Endothelial cell of umbilical vein (primary cell): ENCODE results near the gene SOCS7.

Experiments
- EZH2 ChIP-seq: IDR thresholded peaks from 2 replicates; pipeline ENCODE4 v1.6.1; 2012; ENCODE audit warnings: borderline replicate concordance, low read depth, mild to moderate bottlenecking, moderate library complexity, low read length, inconsistent platforms; ENCODE audit not compliant: severe bottlenecking
- FOS ChIP-seq: IDR thresholded peaks from 2 replicates; pipeline ENCODE4 v1.6.1; 2011; ENCODE audit warnings: mild to moderate bottlenecking, low read length, moderate library complexity, borderline replicate concordance; ENCODE audit not compliant: insufficient read depth
- GATA2 ChIP-seq: IDR thresholded peaks from 2 replicates; pipeline ENCODE4 v1.7.0; 2011; ENCODE audit warnings: low read depth, mild to moderate bottlenecking, moderate library complexity, mixed read lengths, low read length; ENCODE audit not compliant: insufficient read length, insufficient read depth
- JUN ChIP-seq: IDR thresholded peaks from 2 replicates; pipeline ENCODE4 v1.6.1; 2011; ENCODE audit warnings: borderline replicate concordance, low read depth; ENCODE audit not compliant: insufficient read length, insufficient read depth
- MYC ChIP-seq: IDR thresholded peaks from one replicate; pipeline ENCODE4 v1.6.1; 2011; ENCODE audit warnings: mild to moderate bottlenecking, low read depth, low read length
- POLR2A ChIP-seq: IDR thresholded peaks from 2 replicates; pipeline ENCODE4 v1.6.1; 2012; ENCODE audit warnings: low read depth, mild to moderate bottlenecking, control low read depth, low read length
- POLR2AphosphoS5 ChIP-seq: IDR thresholded peaks from 2 replicates; pipeline ENCODE4 v1.6.1; 2012; ENCODE audit warnings: low read depth, mild to moderate bottlenecking, control low read depth, low read length, moderate library complexity; ENCODE audit not compliant: insufficient read depth
- TF ChIP-seq, protein P1 (sequence below), 2 donors: IDR thresholded peaks; 1 replicate in 1 of 2; 2 replicates in 1 of 2; pipeline ENCODE4 v1.5.1; 2011; ENCODE audit warnings: low read length in 2 of 2, mild to moderate bottlenecking in 2 of 2, moderate library complexity in 2 of 2, control low read depth in 1 of 2, inconsistent platforms in 1 of 2, low read depth in 1 of 2; ENCODE audit not compliant: insufficient read depth in 1 of 2; ENCODE audit errors: extremely low read depth in 1 of 2
- TF ChIP-seq, protein P2 (sequence below): IDR thresholded peaks from 2 replicates; pipeline ENCODE4 v1.6.1; 2011; ENCODE audit not compliant: insufficient read depth, insufficient read length

DNA sequence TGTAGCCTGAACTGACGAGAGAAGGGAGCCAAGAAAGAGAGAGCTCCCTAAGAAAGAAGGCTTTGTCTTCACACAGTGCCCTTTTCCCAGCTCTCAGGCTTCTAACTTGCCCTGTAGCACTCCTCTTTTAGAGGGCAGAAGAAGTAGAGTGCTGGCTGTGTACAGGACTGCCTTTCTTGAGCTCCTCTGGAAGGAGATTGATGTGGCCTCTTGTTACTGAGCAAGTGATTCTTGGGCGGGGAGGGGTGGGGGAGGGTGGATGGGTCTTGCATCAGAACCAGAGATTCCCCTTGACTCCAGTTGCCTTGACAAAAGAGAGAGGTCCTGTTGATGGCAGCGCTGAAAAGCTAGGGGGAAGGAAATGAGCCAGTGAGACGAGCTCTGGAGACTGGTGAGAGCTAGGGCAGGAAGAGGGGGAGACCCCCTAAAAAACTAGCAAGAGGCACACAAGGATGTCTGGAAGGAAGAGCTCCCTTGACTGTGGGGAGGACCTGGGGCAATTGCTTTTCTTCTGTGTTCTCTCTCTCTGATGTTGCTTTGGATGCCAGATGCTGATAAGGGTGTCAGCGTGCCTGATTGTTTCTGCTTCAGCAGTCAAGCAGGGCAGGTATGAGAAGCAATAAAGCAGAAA is 26.3 kb upstream of the SOCS7 start:
- TF ChIP-seq FOS (no peak), POLR2A (no peak), POLR2AphosphoS5 (no peak), MYC (no peak), GATA2 (no peak), EZH2 (no peak), JUN (no peak)
- TF ChIP-seq, protein P1, sequence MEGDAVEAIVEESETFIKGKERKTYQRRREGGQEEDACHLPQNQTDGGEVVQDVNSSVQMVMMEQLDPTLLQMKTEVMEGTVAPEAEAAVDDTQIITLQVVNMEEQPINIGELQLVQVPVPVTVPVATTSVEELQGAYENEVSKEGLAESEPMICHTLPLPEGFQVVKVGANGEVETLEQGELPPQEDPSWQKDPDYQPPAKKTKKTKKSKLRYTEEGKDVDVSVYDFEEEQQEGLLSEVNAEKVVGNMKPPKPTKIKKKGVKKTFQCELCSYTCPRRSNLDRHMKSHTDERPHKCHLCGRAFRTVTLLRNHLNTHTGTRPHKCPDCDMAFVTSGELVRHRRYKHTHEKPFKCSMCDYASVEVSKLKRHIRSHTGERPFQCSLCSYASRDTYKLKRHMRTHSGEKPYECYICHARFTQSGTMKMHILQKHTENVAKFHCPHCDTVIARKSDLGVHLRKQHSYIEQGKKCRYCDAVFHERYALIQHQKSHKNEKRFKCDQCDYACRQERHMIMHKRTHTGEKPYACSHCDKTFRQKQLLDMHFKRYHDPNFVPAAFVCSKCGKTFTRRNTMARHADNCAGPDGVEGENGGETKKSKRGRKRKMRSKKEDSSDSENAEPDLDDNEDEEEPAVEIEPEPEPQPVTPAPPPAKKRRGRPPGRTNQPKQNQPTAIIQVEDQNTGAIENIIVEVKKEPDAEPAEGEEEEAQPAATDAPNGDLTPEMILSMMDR (IDR thresholded peaks at IDR 0.05; ENCODE audit: extremely low read depth in 1 of 2, insufficient read depth in 1 of 2, low read depth in 1 of 2, low read length in 2 of 2), result no peak
- TF ChIP-seq, protein P2, sequence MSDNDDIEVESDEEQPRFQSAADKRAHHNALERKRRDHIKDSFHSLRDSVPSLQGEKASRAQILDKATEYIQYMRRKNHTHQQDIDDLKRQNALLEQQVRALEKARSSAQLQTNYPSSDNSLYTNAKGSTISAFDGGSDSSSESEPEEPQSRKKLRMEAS, result no peak
